ENCODE measurements around the gene PSMG3. TPM values are rescaled to one million over a fixed set of nuclear protein-coding genes. Genes with fewer than 3 reads are reported as not detected.
A peak's percentile ranks its signal among the peaks of the same experiment; 100 is the strongest.

PSMG3 gene
- total and polyA plus RNA-seq, 2 donors (not counting 3 experiments of a cell fraction or from before 2014, with no cell fraction given) = 25.5 to 49.7 TPM

DNA sequence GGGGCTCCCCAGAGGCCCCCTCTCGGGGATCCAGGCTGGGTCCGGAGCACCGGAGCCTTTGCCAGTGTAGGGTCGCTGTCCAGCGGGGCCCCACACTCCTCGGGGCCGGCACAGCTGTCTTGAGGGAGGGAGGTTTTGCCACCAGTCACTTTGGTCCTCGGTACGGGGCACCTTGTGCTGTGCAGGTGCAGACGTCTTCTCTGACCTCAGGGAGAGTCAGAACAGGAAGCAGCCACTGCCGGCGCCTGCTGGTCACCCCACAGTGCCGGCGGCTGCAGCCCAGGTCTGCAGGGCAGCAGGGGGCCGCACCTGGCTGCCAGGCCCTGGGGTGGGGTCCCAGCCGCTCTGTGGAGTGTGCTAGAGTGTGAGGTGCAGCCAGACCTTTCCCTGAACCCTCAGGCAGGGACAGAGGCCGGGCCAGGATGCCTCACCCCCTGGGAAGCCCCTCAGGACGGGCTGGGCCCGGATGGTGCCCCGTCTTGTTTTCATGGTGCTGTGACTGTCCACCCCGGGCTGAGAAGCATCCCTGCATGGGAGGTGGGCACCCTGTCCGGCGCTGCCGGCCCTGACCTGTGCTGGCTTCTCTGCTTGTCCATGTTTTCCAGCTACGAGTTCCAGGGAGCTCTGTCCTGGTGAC, 31.2 kb downstream of the PSMG3 start:
- Histone ChIP-seq H3K27me3 (ENCODE audit: control insufficient read depth in 2 of 2, insufficient read depth in 2 of 2, low read length in 2 of 2) (no peaks in the 10 kb centered on the region), H3K9me1 (replicated peaks; ENCODE audit: control insufficient read depth, extremely low read depth, insufficient read depth, low read length) (no peaks in the 10 kb centered on the region), H3K27ac (ENCODE audit: insufficient read depth, low read depth, low read length) (peak overlapping the region; percentile 97), H3K9ac (replicated peaks; ENCODE audit: extremely low read depth, insufficient read depth, low read length) (peak overlapping the region; percentile 98), H2AFZ (ENCODE audit: low read depth, low read length) (no peak overlapping the region), H4K20me1 (replicated peaks; ENCODE audit: control insufficient read depth, extremely low read depth, insufficient read depth, low read length) (no peaks in the 10 kb centered on the region), H3K4me2 (ENCODE audit: insufficient read depth, low read length) (peak overlapping the region; percentile 60), H3K9me3 (replicated peaks; ENCODE audit: control insufficient read depth, insufficient read depth, low read length) (no peaks in the 10 kb centered on the region), H3K4me1 (ENCODE audit: control insufficient read depth, extremely low read depth, insufficient read depth, low read length) (peaks cover 42% of the 10 kb centered on the region), H3K4me3 (replicated peaks in 1 of 3; ENCODE audit: insufficient read depth in 1 of 3, low read depth in 1 of 3, low read length in 3 of 3) (peak overlapping the region in 2 of 3 experiments; percentile 20 to 30), H3K79me2 (ENCODE audit: control insufficient read depth, insufficient read depth, low read length) (peaks cover 43% of the 10 kb centered on the region), H3K36me3 (ENCODE audit: control insufficient read depth in 2 of 2, extremely low read depth in 1 of 2, insufficient read depth in 2 of 2, low read length in 2 of 2) (peaks cover 6 to 26% of the 10 kb centered on the region in 2 experiments)
- ChIA-PET POLR2A (no interaction called here), CTCF (interaction anchor here (1.5 kb wide), 1 partner anchor 10 kb away, joined by 3 read pairs; no protein-coding TSS in a partner anchor)
- intact Hi-C loops (cut with micrococcal nuclease) (loop anchor here (1.0 kb wide), 1 partner anchor 34 kb away; the partner anchor contains the start of gene INTS1), dilution Hi-C loops (cut with MboI; ENCODE audit: extremely low pct_ligation_motif_present, low sequenced_read_pairs) (no loop called here)
- DNase-seq (ENCODE audit: low read depth, low spot score) = no peak
- TF ChIP-seq EZH2 (IDR thresholded peaks at IDR 0.05; ENCODE audit: borderline replicate concordance, low read depth, low read length, severe bottlenecking) (no peak), MYC (IDR thresholded peaks at IDR 0.05; ENCODE audit: low read depth, low read length) (no peak), POLR2AphosphoS5 (IDR thresholded peaks at IDR 0.05; ENCODE audit: insufficient read depth, low read depth, low read length) (no peak), JUN (IDR thresholded peaks at IDR 0.05; ENCODE audit: borderline replicate concordance, insufficient read depth, insufficient read length, low read depth) (no peak), POLR2A (IDR thresholded peaks at IDR 0.05; ENCODE audit: low read depth, low read length) (no peak), GATA2 (IDR thresholded peaks at IDR 0.05; ENCODE audit: insufficient read depth, insufficient read length, low read depth, low read length) (no peak), FOS (IDR thresholded peaks at IDR 0.05; ENCODE audit: borderline replicate concordance, insufficient read depth, low read length) (no peak)
- TF ChIP-seq, protein P1, sequence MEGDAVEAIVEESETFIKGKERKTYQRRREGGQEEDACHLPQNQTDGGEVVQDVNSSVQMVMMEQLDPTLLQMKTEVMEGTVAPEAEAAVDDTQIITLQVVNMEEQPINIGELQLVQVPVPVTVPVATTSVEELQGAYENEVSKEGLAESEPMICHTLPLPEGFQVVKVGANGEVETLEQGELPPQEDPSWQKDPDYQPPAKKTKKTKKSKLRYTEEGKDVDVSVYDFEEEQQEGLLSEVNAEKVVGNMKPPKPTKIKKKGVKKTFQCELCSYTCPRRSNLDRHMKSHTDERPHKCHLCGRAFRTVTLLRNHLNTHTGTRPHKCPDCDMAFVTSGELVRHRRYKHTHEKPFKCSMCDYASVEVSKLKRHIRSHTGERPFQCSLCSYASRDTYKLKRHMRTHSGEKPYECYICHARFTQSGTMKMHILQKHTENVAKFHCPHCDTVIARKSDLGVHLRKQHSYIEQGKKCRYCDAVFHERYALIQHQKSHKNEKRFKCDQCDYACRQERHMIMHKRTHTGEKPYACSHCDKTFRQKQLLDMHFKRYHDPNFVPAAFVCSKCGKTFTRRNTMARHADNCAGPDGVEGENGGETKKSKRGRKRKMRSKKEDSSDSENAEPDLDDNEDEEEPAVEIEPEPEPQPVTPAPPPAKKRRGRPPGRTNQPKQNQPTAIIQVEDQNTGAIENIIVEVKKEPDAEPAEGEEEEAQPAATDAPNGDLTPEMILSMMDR (IDR thresholded peaks at IDR 0.05; ENCODE audit: extremely low read depth in 1 of 2, insufficient read depth in 1 of 2, low read depth in 1 of 2, low read length in 2 of 2) = no peak
- TF ChIP-seq, protein P2, sequence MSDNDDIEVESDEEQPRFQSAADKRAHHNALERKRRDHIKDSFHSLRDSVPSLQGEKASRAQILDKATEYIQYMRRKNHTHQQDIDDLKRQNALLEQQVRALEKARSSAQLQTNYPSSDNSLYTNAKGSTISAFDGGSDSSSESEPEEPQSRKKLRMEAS (IDR thresholded peaks at IDR 0.05; ENCODE audit: insufficient read depth, insufficient read length) = no peak
- BruUV-seq (replicated peaks) = no TSS peak
- FAIRE-seq = no peak
